Stimulated activated CD4-positive, alpha-beta T cell treated with anti-CD3 and anti-CD28 coated beads, TNF-alpha, amount 100 ng/mL, for 48 hours (primary cell): ENCODE results near the gene S100A9.

ENCODE experiments used
- DNase-seq, 3 donors: peaks; one replicate each; pipeline ENCODE4 v3.0.0-alpha.2; 2020; ENCODE audit warnings: low read depth in 3 of 3

S100A9 gene

GRCh38 chr1:153360592-153361479 lies 3.2 kb downstream of the S100A9 start:
- no peak for DNase-seq

DNA sequence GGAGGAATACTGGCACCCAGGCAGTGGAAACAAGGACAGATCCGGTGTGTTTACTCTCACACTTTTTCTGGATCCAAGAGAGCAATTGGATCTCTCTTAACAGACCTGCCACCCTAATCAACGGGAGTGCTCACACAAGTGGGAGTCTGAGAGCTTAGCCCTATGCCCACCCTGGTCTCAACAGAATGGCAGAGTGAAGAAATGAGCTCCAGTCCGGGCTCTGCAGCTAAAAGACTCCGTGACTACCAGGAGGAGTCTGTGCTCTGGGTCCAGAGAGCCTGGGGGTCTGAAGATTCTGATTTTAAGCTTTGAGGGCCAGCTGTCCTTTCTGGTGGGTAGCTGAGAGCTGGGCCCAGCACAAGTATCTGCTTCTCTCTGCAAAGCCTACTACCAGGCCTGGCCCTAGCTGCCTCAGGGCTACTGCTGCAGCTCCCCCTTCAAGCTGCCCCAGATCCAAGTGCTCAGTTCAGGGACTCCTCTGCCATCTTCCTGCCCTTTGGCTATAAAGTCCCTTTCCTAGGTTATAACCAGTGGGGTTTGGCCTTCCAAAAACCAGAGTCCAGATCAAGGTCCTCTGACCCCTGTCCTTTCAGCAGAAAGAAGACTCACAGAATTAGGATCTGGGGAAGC lies 3.9 kb downstream of the S100A9 start:
- no peak for DNase-seq

GRCh38 chr1:153362187-153362775 lies 4.6 kb downstream of the S100A9 start:
- DNase-seq = no peak

- no peak for DNase-seq
Observed at GRCh38 chr1:153363641-153364040, 6.0 kb downstream of the S100A9 start.

GRCh38 chr1:153364156-153364555 lies 6.5 kb downstream of the S100A9 start:
- DNase-seq = no peak

GRCh38 chr1:153364766-153365666 lies 7.4 kb downstream of the S100A9 start:
- DNase-seq = no peak

GRCh38 chr1:153365696-153366095 lies 8.0 kb downstream of the S100A9 start:
- no peak for DNase-seq

DNA sequence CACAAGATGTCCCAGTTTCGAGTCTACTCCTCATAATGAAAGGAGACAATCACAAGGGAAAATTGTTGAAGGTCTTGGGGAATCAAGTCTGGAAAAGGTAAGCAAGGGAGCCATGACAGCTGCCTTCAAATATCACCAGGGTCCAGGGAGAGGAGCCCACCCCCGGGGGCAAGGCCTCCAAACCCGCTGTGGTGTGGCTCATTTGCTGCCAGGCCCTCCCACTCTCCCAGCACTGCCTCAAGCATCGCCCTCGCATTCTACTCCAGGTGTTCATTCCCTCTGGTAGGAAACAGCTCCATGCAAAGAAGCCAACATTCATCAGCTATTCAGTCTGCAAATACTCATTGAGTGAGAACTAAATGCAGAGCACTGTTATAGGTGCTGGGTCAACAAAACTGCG lies 8.6 kb downstream of the S100A9 start:
- DNase-seq = no peak

GRCh38 chr1:153367090-153367489 lies 9.4 kb downstream of the S100A9 start:
- no peak for DNase-seq

GRCh38 chr1:153368495-153368894 lies 10.8 kb downstream of the S100A9 start:
- no peak for DNase-seq

GRCh38 chr1:153370146-153370545 lies 12.5 kb downstream of the S100A9 start:
- no peak for DNase-seq

DNA sequence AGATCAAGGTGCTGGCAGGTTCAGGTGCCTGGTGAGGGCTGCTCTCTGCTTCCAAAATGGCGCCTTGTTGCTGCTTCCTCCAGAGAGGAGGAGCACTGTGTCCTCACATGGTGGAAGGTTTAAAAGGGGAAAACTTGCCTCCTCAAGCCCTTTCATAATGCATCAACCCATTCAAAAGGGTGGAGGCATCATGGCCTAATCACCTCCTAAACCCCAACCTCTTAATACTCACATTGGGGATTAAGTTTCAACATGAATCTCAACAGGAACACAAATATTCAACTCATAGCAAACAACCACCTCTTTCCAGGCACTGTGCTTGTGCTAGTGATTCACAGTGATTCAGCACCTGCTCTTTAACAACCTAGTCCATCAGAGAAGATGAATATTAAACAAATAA lies 13.6 kb downstream of the S100A9 start:
- no peak for DNase-seq

- DNase-seq = no peak
Observed at GRCh38 chr1:153372571-153372970, 14.9 kb downstream of the S100A9 start.

DNA sequence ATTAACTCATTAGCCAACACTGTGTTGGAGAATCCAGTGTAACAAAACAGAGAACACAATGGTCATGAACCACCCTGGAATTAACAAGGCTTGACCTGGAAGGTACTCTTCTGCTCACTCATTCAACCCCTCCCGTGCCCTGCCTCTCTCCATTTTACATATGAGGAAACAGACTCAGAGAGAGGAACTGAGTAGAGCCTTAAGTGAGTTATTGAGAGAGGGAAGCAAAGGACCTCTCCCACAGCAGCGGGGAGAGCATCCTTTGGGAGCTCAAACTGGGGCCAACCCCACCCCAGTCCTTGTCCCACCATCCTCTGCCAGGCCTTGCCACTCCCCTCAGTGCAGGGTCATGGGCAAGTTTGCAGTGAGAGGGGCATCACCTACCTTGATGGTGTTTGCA lies 16.4 kb downstream of the S100A9 start:
- no peak for DNase-seq

DNA sequence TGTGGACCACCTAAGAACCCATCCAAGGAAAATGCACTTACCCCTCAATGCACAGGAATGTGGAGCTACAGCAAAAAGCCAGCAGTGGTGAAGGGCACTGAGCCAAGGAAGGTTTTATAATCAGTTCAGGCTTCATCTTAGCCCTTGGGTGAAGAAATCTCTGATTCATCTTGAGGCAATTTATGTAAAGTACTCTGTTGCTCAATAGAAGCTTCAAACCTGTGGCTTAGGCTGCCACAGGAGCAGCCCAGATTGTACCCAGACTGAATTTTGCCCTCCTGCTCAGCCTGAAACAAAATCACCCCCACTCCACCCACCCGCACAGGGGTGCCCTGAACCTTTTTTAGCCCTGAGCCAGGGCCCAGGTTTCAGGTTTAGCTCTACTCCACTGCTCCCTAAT lies 17.9 kb downstream of the S100A9 start, which contains the start of gene S100A12:
TSS of gene S100A12 (minus strand) at position 111 of the 400 bp plus-strand sequence. CDS start 1,029 bp downstream, outside the sequence.
- DNase-seq = no peak

GRCh38 chr1:153379591-153379990 lies 21.9 kb downstream of the S100A9 start:
- DNase-seq = no peak

DNA sequence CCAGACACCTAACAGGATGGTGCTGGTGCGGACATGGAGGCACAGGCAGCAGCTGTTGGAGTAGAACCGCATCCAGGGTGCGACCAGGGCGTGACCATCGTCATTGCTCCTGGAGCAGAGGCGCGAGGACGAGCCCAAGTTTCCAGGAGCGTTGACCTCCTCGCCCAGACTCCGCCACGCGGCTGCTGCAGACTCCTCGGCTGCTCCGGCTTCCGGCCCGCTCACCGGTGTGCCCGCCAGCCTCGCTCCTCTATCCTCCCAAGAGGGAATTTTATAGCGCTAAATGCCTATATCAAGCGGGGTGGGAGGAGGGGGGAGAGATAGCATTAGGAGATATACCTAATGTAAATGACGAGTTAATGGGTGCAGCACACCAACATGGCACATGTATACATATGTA lies 23.1 kb downstream of the S100A9 start:
- DNase-seq = no peak

DNA sequence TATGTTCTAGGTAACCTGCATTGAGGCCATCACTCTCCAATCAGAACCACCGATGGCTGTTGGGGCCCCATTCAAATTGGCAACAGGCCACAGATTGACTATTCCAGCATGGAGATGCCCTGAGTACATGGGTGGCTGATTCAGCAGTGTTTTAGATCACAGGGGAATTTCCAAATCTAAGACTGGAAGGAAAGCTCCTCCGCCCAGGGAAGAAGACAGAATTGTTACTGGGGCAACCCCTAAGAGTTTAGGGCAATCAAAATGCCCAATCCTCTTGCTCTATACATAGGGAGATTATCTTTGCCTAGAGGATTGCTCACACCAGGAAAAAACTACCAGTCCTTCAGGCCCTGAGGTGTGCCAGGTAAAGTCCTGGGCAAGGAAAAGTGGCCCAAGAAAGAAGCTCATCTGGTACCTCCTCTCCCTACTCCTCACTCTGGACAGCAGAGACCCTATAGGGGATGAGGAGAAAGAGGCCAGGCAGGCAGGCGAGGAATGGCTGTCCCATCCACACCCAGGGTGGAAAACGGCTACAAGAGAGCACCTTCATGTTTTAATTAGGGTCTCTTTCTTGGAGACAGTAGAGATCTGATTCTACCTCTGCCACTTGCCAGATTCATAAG lies 27.4 kb downstream of the S100A9 start:
- DNase-seq = no peak

- DNase-seq = no peak
Observed at GRCh38 chr1:153386500-153386901, 28.8 kb downstream of the S100A9 start.

GRCh38 chr1:153387001-153387400 lies 29.3 kb downstream of the S100A9 start:
- no peak for DNase-seq

DNA sequence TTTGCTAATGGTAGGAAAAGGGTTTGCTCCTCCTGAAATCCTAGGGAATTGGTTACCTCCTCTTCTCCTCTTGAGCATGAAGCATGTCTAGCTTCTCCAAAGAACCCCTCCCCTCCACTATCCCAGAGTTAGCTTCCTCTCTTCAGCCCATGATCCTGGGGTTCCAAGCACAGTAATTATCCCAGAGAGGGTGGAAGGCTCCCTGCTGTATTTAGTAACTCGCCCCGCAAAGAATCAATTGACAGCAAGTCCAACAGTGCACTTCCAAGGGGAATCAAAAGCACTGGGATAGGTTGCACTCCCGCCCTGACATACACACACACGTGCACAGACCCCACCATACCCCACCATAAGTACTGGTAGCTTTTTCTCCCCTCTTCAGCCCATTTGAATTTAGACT lies 30.1 kb downstream of the S100A9 start:
- no peak for DNase-seq
